GM12865 (cell line): Measurements from ENCODE around the gene IL17B.

Experiments
- DNase-seq: peaks from one replicate; pipeline ENCODE4 v3.0.0; 2010; ENCODE audit warnings: low read depth
- H3K4me3 ChIP-seq: 2 replicates; pipeline ENCODE4 v1.5.1; 2011; ENCODE audit warnings: mild to moderate bottlenecking, low read depth, low read length, control low read depth
- CTCF ChIP-seq: IDR thresholded peaks from 2 replicates; pipeline ENCODE4 v1.5.1; 2011; ENCODE audit warnings: low read length, control low read depth, low read depth, inconsistent platforms; ENCODE audit not compliant: insufficient read depth; ENCODE audit errors: missing control alignments

IL17B gene

DNA sequence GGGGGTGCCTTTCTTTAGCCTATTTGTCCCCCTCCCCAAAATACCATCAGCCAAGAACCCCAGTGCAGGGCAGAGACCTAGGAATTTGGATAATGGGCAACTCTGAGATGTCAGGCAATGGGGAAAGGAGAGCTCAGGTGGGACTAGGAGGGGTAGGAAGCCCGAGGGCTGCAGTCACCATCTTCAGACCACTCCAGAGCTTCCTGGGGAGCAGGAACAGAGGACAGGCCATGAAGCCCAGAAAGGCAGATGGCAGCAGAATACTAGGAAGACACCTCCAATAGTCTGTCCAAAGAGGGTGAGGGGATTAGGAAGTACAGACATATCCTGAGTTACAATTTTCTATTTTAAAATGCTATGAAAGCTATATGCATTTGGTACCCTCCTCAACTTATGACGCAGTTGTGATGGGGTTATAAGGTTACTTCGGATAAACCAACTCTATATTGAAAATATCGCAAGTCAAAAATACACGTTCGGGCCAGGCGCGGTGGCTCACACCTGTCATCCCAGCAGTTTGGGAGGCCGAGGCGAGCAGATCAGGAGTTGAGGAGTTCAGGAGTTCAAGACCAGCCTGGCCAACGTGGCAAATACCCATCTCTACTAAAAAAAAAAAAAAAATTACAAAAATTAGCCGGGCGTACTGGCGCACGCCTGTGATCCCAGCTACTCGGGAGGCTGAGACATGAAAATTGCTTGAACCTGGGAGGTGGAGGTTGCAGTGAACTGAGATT, 34.6 kb upstream of the IL17B start:
- no peak for TF ChIP-seq CTCF
- no peak overlapping the region for H3K4me3 ChIP-seq
- DNase-seq = no peak

DNA sequence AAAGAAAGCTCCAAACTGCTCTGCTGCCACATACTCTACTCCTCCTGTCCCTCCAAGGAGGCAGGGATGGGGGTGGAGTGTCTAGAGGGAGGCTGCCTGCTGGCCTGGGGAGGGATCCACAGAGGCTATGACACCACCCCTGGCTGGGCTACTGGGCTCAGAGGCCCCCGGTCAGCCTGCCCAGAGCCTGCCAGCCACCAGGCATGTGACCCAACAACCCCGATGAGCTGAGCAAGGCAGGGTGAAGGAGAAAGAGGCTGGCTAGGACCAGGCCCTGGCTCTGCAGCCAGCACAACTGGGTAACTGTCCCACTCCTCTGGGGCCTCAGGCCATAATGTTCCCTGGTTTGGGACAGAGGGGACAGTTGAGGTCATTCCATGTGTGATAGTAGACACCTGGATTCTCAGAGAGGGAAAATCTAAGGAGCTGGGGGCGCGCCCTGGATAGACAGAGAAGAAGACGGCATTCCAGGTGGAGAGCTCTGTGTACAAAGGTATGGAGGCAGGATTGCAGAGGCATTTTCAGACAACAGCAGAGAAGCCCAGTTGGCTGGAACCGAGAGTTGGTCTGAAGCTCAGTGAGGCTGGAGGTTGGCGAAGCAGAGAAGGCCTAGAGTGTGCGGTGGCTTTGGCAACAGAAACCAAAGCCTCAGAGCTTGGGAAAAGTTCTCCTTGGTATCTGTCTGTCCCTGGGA, 33.8 kb upstream of the IL17B start:
- DNase-seq = no peak
- TF ChIP-seq CTCF = no peak
- H3K4me3 ChIP-seq = no peak overlapping the region

GRCh38 chr5:149411738-149412519, 32.8 kb upstream of the IL17B start:
- no peak for TF ChIP-seq CTCF
- DNase-seq = no peak
- H3K4me3 ChIP-seq = no peak overlapping the region

DNA sequence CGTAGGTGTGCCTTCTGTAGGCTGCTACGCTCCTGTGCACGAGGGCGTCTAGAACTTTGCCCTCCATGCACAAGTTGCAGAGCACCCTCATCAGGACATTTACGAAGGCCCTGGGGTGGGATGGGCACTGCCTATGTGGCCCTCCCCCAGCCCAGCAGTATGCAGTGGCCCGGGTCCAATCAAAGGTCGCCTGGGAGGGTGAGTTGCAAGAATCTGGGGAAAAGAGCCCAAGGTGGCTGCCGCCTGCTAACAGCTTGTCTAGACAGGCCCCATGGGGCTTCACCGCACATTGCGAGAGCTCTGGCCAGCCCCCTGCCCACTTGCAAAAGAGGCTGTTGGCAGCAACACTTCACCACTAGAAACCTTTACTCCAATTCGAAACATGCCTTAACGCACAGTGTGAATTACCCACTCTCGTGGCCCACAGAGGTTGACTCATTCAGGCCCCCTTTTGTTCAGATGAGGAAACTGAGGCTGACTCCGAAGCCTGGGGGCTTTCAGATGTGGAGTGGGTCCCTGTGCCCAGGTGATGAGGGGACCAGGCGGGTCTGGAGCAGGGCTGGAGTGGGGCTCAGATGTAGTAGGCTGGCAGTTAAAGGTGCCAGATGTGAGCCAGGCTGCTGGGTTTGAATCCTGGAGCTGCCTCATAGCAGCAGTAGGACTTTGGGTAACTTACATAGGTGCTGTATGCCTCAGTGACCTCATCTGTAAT, 31.8 kb upstream of the IL17B start:
- no peak for TF ChIP-seq CTCF
- DNase-seq = no peak
- H3K4me3 ChIP-seq = no peak overlapping the region

GRCh38 chr5:149410071-149410470, 31.0 kb upstream of the IL17B start:
- no peak overlapping the region for H3K4me3 ChIP-seq
- no peak for DNase-seq

More at GRCh38 chr5:149410071-149410470, 31.0 kb upstream of the IL17B start:
- TF ChIP-seq CTCF = no peak
